Right atrium auricular region (tissue), 2 donors: ENCODE measurements around the gene DYSF. TPM values are rescaled to one million over a fixed set of nuclear protein-coding genes. Genes with fewer than 3 reads are reported as not detected.
A peak's percentile ranks its signal among the peaks of the same experiment; 100 is the strongest.

Experiments
- DNase-seq: peaks from one replicate; pipeline ENCODE4 v3.0.0-alpha.2; 2019; ENCODE audit warnings: low spot score
- H3K27ac ChIP-seq, 2 donors: fragments of 200-600 bp; sonication (generic); 1 replicate in 1 of 2; 2 replicates in 1 of 2; pipeline ENCODE4 v1.5.1; 2016 to 2019
- H3K27me3 ChIP-seq, 2 donors: fragments of 200-600 bp; sonication (generic); one replicate each; pipeline versions ENCODE4 v1.5.1 to v1.6.0; 2017 to 2019
- H3K36me3 ChIP-seq: fragments of 200-600 bp; sonication (generic); one replicate; pipeline ENCODE4 v1.5.1; 2016
- H3K4me1 ChIP-seq, 2 donors: fragments of 200-600 bp; sonication (generic); one replicate each; pipeline versions ENCODE4 v1.5.1 to v1.6.0; 2017 to 2019
- H3K4me3 ChIP-seq, 2 donors: fragments of 200-600 bp; sonication (generic); 1 replicate in 1 of 2; 2 replicates in 1 of 2; pipeline ENCODE4 v1.5.1; 2017 to 2019; ENCODE audit warnings: mild to moderate bottlenecking in 1 of 2, moderate library complexity in 1 of 2
- H3K9me3 ChIP-seq, 2 donors: fragments of 200-600 bp; sonication (generic); one replicate each; pipeline ENCODE4 v1.5.1; 2019
- CTCF ChIP-seq, 2 donors: fragments of 200-600 bp; sonication (generic); IDR thresholded peaks; one replicate each; pipeline ENCODE4 v1.5.1; 2019; ENCODE audit warnings: antibody characterized with exemption in 2 of 2
- total RNA-seq, 2 donors: library from RNA; depleted of rRNA; stranded (reverse); fragments of >200 nt; gene quantifications; one replicate each; pipeline ENCODE4 v1.1.0, GENCODE V29; 2016

DYSF gene
- total RNA-seq, 2 donors from 2014 or later: 31.3 to 52.1 TPM

- Histone ChIP-seq H3K36me3 (no peaks in the 10 kb centered on the region), H3K9me3 (no peaks in the 10 kb centered on the region)
- no peak for TF ChIP-seq CTCF (IDR thresholded peaks at IDR 0.05)
Observed at GRCh38 chr2:71494091-71494490, 40.7 kb downstream of the DYSF start.

GRCh38 chr2:71494523-71495155 lies 41.3 kb downstream of the DYSF start:
- Histone ChIP-seq H3K4me1 (peaks cover 0 to 37% of the 10 kb centered on the region in 2 donors), H3K27me3 (no peaks in the 10 kb centered on the region), H3K36me3 (no peaks in the 10 kb centered on the region), H3K4me3 (no peak overlapping the region), H3K27ac (no peak overlapping the region), H3K9me3 (no peaks in the 10 kb centered on the region)
- no peak for TF ChIP-seq CTCF (IDR thresholded peaks at IDR 0.05)
- no peak for DNase-seq

More at GRCh38 chr2:71494091-71494490, 40.7 kb downstream of the DYSF start:
- H3K27ac ChIP-seq: no peak overlapping the region
- H3K27me3 ChIP-seq: no peaks in the 10 kb centered on the region
- no peak for DNase-seq
- peaks cover 0 to 31% of the 10 kb centered on the region in 2 donors for H3K4me1 ChIP-seq
- H3K4me3 ChIP-seq: no peak overlapping the region

GRCh38 chr2:71496156-71496770 lies 42.9 kb downstream of the DYSF start:
- TF ChIP-seq CTCF (IDR thresholded peaks at IDR 0.05): no peak
- peaks cover 0 to 52% of the 10 kb centered on the region in 2 donors for H3K4me1 ChIP-seq
- H3K27ac ChIP-seq: peak overlapping the region in 1 of 2 donors; percentile 13
- H3K9me3 ChIP-seq: no peaks in the 10 kb centered on the region
- H3K27me3 ChIP-seq: no peaks in the 10 kb centered on the region
- DNase-seq: no peak
- no peaks in the 10 kb centered on the region for H3K36me3 ChIP-seq
- H3K4me3 ChIP-seq: no peak overlapping the region

GRCh38 chr2:71498261-71498701 lies 44.9 kb downstream of the DYSF start:
- H3K36me3 ChIP-seq: no peaks in the 10 kb centered on the region
- H3K27me3 ChIP-seq: no peaks in the 10 kb centered on the region
- H3K27ac ChIP-seq: peak overlapping the region; percentile 12 to 38
- no peak for DNase-seq
- no peaks in the 10 kb centered on the region for H3K9me3 ChIP-seq
- H3K4me1 ChIP-seq: peaks cover 0 to 63% of the 10 kb centered on the region in 2 donors
- no peak overlapping the region for H3K4me3 ChIP-seq
- no peak for TF ChIP-seq CTCF (IDR thresholded peaks at IDR 0.05)

GRCh38 chr2:71499691-71500090 lies 46.3 kb downstream of the DYSF start:
- H3K4me3 ChIP-seq: no peak overlapping the region
- no peaks in the 10 kb centered on the region for H3K9me3 ChIP-seq
- H3K4me1 ChIP-seq: peaks cover 0 to 77% of the 10 kb centered on the region in 2 donors
- H3K27me3 ChIP-seq: no peaks in the 10 kb centered on the region
- H3K36me3 ChIP-seq: no peaks in the 10 kb centered on the region
- no peak for TF ChIP-seq CTCF (IDR thresholded peaks at IDR 0.05)
- no peak for DNase-seq
- peak overlapping the region; percentile 13 to 27 for H3K27ac ChIP-seq
